Skeletal muscle cell (primary cell): ENCODE data around the gene LTO1.

Experiments used
- DNase-seq: peaks from one replicate; pipeline ENCODE4 v3.0.0-alpha.2; 2010; ENCODE audit warnings: low read depth
- H3K4me3 ChIP-seq: 2 replicates; pipeline ENCODE4 v1.5.1; 2011; ENCODE audit warnings: low read depth, mild to moderate bottlenecking, control low read depth, low read length, moderate library complexity

Gene LTO1

DNA sequence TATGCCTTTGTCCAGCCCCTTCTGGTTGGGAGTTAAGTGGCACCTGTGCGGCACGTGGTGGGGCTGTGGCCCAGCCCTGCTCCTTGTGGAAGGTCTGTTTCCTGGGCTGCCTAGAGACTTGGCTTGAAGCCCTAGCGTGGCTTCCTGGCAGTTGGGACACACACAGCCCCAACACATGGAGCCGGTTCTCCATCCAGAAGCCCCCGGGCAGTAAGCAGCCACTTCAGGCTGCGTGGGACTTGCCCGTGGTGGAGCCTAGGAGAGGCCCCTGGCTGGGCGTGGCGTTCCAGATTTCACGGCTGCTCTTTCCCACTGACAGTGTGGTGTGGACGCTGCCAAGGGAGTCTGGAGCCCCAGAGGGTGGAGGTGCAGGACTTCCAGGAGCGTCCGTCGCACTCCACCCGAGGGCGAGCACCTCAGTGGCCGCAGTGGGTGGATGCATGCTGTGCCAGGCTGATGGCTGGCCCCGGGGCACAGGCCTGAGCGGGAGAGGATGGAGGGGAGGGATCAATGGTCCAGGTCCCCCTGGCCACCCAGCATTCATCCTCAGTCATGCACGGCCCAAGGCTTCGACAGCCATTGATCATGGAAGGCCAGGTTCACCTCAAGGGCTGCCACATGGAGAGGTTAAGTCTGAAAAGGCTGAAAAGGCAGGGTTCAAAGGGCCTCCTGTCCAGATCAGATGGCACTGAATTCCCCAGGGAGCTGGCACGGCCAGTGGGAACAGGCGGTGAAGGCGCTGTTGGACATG, 24.9 kb downstream of the LTO1 start:
- DNase-seq, result no peak
- H3K4me3 ChIP-seq, result no peak overlapping the region

DNA sequence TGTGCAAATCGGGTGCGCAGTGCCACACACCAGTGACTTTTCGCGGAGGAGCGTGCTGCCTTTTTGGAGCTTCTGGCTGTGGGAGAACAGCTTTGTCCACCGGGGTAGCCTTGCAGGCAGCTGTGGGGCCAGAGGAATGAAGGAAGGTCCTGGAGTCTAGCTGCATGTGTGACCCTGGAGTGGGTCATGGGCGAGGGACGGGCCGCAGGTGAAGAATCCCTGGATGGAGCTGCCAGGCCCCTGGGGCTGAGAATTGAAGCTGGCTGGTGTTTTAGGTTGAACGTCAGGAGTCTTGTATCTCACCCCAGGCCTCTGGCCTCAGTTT, 25.6 kb downstream of the LTO1 start:
- no peak overlapping the region for H3K4me3 ChIP-seq
- no peak for DNase-seq

DNA sequence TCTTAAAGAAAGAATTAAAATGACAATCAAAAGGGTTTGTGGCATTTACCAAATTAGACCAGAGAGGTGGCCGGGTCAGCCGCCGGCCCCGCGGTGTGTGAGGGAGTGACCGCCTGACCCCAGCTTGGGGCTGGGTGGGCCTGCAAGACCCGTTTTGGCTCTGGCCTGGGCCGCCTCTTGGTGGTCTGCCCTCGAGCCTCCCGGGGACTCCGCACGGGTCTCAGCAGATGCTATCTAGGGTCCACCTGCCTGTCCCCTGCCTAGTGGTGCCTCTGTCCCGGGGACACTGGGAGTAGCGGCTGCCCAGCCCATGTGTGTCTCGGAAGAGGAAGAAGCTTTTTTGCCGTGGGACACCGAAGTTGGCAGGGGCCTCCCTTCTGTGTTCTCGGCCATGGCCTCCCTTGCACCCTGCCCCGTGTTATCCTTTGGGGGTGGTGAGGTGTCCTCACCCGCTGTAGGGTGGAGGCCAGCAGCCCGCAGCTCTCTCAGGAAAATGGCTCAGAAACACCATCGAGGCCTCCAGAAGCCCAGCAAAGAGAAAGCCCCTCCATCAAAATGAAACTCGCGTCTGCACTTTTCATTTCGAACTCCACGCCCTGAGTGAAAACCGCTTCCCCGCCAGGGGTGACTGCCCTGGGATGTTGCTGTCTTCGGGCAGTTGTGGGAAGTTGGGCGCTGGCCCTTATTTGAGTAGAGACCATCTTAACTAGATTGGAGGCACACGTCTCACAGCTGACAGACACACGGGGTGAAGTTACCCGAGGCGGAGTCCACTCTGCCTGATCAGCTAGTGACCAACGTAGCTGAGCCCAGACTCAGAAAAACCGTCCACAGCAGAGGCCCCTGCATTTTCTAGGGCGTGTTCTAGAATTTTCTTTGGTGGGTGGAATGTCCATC, 26.2 kb downstream of the LTO1 start:
- no peak for DNase-seq
- H3K4me3 ChIP-seq, result no peak overlapping the region

DNA sequence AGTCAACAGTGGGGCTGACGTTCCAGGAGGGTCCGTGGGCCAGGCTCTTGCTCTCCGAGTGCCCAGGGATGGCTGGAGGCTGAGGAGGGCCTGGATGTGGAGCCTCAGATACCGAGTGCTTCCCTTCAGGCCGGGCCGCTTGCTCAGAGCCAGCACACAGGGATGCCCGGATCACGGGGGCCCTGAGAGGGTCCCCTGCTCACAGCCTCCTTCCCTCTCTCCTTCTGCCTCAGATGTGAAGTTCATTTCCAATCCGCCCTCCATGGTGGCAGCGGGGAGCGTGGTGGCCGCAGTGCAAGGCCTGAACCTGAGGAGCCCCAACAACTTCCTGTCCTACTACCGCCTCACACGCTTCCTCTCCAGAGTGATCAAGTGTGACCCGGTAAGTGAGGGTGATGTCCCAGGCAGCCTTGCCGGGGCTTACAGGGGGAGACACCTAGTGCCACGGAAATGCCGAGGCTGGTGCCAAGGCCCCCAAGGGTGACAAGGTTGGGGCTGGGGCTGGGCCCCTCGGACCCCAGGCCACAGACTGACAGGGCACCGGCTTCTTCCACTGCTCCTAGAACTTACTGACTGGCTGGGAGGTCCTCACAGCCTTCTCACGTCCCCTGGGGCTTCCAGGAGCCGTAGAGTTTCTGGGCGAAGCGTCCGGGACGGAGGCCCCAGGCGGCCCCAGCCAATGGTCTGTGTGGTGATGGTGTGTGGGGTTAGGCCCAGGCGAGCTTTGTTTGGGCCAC, 27.2 kb downstream of the LTO1 start:
- no peak overlapping the region for H3K4me3 ChIP-seq
- no peak for DNase-seq

DNA sequence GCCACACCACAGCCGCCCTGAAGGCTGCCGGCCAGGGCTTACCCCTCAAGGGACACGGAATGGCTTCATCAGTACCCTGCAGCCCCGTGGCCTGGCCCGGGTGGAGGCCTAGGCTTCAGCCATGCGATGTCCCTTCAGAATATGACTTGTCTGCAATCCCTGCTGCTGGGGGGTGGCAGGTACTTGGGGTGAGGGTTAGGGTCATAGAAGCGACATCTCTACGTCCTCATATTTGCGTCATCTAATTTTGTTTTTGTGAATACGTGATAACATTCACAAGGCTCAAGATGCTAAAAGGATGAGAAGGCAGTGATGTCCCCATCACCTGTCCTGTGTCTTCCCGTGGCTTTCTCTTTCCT, 27.8 kb downstream of the LTO1 start:
- no peak overlapping the region for H3K4me3 ChIP-seq
- no peak for DNase-seq

DNA sequence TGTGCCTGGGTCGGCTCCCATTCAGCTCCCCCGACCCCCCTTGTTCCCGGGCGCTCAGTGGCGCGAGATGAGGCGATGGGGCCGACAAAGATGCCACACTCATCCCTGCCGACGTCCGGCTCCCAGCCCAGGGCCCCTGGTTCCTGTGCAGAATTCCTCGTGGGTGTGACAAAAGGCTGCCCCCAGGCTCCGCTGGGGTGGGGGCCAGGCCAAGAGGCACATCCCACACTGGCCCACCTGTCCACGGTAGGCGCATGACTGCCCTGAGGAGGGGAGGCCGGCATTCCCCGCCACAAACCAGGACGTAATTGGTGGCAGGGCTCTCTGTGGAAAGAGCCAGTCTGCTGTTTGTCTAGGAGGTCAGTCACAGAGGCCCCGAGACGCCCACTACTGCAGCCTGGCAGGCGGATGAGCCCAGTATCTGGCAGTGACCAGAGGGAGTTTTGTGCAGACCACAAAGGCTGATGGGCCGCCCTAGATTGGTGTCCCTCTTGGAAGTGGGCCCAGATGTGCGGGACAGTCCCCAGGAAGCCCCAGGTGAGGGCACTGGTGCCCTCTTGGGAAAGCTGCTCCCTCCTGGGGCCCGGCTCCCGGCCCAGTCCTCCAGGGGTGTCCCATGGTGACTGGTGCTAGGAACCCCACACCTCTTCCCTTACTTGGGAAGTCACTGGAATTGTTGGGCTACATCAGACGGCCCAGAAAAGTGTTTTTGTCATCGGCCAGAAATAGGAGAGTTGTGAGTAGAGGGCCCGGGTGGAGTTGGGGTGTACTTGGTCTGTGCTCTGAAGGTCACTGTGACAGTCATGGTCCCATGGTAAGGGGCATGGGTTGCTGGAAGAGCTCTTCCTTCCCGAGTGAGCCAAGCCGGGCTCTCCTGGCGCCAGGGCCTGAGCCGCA, 28.4 kb downstream of the LTO1 start:
- DNase-seq, result no peak
- H3K4me3 ChIP-seq, result no peak overlapping the region

DNA sequence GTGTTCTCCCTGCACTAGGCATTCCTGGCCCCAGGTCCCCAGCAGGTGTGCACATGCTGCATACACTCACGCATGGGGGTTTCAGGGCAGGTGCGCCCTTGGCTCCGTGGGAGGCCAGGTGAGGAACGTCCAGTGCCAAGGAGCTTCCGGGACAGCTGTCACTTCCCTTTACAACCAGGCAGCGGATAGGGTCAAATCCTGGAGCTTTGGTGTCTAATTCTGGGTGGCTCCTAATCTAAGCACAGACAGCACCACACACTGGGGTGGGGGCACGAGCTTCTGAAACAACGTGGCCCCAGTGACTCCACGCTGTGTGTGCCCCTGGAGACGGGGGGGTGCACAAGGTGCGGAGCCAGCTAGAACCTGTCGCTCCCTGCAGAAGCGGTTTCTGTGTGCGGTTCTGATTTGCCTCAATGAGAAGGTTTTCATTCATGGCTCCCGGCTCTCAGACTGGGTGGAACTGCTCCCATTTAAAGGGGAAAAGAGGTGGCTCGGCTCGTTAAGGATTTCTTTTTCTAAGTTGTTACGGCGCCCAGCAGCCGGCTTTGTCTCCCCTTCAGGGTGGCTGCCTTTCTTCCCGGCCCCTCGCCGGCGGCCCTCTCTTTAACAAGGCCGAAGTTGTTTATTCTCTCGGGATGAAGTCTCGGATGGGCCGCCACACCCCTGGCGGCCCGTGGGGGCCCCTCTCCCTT, 29.2 kb downstream of the LTO1 start:
- no peak overlapping the region for H3K4me3 ChIP-seq
- no peak for DNase-seq

DNA sequence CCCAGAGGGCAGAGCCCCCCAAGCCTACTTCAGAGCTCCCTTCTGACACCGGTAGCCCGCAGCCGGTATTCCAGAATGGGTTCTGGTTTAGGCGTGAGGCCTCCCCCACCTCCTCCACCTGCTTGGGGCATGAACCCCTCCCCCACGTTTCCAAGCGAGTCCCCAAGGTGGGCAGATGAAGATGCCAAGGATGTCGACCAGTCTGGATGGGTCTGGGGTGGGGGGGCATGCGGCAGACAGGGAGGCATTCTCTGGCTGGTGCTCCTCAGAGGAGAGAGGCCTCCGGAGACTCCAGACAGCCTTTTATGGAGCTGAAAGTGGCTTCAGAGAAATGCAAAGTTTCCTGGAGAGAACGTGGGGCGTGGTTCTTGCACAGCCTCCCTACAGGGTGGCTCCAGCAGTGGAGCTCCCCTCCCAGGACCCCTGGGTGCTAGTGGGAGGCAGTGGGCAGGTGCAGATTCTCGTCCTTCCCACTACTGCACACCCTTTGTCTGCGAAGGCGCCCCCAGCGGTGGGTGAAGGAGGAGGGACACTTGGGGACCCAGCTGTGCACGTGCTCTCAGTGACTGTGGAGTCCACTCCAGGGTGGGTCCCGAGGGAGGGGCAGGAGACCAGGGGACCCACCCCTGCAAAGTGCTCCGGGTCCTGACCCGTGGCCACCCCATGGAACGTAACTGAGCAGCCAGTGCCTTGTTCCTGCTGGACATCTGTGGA, 30.0 kb downstream of the LTO1 start:
- DNase-seq, result no peak
- peak overlapping the region; percentile 95 for H3K4me3 ChIP-seq

DNA sequence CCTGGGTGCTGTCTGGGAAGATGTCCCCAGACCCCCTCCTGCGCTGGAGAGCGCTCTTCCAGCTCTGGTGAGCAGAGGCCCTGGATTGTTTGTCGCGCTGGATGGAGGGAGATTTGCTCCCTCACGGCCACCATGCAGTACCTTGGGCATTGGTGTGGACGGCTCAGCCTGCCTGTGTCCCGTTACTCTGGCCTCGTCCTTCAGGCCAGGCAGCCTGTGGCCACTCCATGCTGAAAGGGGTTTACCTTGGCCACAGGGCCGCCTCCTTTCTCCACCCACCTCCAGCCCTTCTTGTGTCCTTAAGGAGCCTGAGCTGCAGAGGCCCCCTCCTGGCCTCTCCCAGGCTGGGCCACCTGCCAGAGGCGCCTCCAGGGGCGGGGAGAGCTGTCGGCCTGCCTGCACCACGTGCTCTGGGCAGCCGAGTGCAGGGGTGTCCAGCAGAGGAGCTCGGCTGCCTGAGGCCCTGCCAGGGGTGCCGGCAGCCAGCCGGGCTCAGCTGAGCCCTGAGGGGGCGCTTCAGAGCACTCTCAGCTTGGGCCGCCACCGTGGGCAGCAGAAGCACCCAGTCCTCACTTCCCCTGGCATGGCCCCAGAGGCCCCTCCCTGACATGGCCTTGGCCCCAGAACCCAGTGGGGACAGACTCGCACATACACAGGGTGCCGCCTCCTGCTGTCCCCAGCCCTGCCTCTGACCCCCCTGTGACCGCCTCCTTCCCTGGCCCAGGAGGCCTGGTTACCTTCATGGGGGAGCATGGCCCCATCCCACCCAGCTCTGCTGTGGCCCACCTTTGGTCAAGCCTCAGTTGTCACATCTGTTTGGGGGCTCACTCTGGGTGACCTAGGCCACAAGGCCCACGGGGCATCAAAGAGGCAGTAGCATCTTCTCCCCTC, 30.8 kb downstream of the LTO1 start:
- peak overlapping the region; percentile 95 for H3K4me3 ChIP-seq
- DNase-seq, result peak; percentile 91

DNA sequence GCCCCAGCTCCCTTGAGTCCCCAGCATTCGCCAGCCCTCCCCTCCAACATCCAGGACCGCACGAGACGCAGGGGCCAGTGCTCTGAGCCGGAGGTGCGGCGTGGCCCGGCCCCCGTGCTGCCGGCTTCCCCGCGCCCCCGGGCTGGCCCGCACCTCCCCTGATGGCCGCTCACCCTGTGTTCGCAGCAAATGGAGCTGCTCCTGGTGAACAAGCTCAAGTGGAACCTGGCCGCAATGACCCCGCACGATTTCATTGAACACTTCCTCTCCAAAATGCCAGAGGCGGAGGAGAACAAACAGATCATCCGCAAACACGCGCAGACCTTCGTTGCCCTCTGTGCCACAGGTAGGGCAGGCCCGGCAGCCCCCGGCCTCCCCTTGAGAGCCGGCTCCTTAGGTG, 31.5 kb downstream of the LTO1 start:
- no peak for DNase-seq
- peak overlapping the region; percentile 95 for H3K4me3 ChIP-seq

DNA sequence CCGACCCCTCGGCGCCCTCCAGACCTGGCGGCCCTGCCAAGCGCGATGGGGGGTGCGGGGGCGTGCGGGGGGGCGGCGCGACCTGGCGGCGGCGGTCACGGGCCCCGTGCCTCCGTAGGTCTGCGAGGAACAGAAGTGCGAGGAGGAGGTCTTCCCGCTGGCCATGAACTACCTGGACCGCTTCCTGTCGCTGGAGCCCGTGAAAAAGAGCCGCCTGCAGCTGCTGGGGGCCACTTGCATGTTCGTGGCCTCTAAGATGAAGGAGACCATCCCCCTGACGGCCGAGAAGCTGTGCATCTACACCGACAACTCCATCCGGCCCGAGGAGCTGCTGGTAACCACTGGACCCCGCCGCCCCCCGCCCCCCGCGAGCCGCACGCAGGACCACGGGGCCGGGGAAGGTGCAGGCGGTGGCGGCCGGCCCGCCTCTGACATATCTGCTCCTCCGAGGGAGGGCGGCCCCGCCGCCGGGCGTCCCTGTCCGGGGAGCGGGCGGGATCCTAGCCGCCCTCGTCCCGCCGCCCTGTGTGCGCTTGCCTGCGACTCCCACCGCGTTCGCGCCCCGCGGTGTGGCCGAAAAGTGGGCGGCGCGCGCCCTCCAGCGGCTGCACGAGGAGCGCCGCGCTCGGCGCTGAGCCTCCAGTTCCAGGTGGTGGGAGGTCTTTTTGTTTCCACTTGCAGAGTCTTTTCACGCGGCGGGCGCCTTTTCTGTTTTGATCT, 32.1 kb downstream of the LTO1 start:
- H3K4me3 ChIP-seq, result peak overlapping the region; percentile 95
- DNase-seq, result peak; percentile 38

DNA sequence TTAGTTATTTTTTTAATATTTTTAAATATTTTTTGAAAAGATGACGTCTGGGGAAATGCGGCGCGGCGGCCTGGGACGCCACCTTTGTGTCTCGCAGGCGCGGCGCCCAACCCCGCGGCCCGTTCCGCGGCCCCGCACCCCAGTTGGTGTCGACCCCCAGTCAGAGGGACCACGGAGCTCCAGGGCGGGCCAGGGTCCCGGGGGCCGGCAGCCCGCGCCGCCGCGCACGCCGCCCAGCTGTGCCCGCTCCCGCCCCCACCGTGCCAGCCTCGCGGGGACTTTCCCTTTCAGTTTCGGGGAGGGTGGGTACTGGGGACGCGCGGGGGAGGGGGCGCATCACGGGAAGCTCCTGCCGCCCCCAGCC, 32.6 kb downstream of the LTO1 start:
- DNase-seq, result no peak
- peak overlapping the region; percentile 95 for H3K4me3 ChIP-seq

DNA sequence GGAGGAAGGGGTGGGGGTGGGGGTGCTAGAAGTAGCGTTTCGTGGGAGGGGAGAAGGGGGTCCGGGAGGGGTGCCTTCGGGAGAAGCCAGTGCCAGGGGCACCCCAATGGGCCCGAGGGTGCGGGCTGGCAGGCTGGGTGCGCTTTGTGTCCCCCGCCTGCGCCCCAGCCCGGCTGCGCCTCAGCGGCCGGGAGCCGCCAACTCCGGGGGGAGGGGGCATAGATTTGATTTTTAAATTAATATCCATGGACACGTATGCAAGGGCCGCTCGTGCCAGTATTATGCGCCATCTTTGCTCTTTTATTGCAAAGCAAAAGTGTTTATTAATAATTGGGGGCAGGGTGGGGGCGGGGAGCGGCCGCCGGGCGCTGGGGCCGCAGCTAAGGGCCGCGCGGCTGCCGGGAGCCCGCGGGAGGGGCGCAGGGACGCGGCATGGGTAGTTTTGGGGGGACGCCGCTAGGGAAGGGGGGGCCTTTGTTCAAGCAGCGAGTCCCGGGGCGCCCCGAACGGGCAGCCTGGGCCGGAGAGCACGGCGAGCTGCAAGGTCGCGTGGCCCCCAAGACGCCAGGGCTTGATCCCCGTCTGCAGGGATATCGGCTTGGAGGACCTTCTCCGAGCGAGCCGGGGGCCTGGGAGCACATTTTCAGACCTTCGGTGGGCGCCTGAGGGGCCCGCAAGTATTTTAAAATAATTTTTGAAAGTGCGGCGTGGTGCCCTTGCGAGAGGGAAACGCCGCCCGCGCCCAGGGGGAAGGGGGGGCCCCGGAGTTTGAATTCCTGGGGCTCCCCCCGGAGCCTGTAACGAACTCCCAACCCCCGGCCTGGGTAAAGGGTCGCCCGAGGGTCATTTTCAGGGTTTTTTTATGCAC, 33.2 kb downstream of the LTO1 start:
- DNase-seq, result no peak
- H3K4me3 ChIP-seq, result peak overlapping the region; percentile 95

DNA sequence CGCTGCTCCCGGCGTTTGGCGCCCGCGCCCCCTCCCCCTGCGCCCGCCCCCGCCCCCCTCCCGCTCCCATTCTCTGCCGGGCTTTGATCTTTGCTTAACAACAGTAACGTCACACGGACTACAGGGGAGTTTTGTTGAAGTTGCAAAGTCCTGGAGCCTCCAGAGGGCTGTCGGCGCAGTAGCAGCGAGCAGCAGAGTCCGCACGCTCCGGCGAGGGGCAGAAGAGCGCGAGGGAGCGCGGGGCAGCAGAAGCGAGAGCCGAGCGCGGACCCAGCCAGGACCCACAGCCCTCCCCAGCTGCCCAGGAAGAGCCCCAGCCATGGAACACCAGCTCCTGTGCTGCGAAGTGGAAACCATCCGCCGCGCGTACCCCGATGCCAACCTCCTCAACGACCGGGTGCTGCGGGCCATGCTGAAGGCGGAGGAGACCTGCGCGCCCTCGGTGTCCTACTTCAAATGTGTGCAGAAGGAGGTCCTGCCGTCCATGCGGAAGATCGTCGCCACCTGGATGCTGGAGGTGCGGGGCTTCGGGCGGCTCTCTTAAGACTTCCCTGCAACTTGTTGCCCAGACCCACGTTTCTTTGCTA, 34.1 kb downstream of the LTO1 start, which contains the start of gene CCND1:
Gene CCND1 (plus strand): TSS at position 162 of the 587 bp plus-strand sequence. CDS start 158 bp downstream, at position 320.
- DNase-seq, result peak; percentile 65
- H3K4me3 ChIP-seq, result peak within 1 kb of the TSS; percentile 95

DNA sequence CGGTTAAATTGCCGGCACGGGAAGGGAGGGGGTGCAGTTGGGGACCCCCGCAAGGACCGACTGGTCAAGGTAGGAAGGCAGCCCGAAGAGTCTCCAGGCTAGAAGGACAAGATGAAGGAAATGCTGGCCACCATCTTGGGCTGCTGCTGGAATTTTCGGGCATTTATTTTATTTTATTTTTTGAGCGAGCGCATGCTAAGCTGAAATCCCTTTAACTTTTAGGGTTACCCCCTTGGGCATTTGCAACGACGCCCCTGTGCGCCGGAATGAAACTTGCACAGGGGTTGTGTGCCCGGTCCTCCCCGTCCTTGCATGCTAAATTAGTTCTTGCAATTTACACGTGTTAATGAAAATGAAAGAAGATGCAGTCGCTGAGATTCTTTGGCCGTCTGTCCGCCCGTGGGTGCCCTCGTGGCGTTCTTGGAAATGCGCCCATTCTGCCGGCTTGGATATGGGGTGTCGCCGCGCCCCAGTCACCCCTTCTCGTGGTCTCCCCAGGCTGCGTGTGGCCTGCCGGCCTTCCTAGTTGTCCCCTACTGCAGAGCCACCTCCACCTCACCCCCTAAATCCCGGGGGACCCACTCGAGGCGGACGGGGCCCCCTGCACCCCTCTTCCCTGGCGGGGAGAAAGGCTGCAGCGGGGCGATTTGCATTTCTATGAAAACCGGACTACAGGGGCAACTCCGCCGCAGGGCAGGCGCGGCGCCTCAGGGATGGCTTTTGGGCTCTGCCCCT, 34.7 kb downstream of the LTO1 start:
- H3K4me3 ChIP-seq, result peak overlapping the region; percentile 95
- DNase-seq, result no peak
